Cerebellar nuclear complex (tissue), 1 donor: ENCODE results near the gene TTLL11.
A peak's percentile ranks its signal among the peaks of the same experiment; 100 is the strongest.

Source experiments
- DNase-seq, 2 experiments: peaks; one replicate each; lab custom pipeline; 2025; lab: John Stamatoyannopoulos, UW

Gene TTLL11

GRCh38 chr9:121881920-121882500 lies 211.1 kb downstream of the TTLL11 start:
- no peak for DNase-seq

- no peak for DNase-seq
Observed at GRCh38 chr9:121880343-121880898, 212.7 kb downstream of the TTLL11 start.

- no peak for DNase-seq
Observed at GRCh38 chr9:121878271-121878822, 214.8 kb downstream of the TTLL11 start.

GRCh38 chr9:121876658-121877271 lies 216.3 kb downstream of the TTLL11 start:
- no peak for DNase-seq

- no peak for DNase-seq
Observed at GRCh38 chr9:121876255-121876654, 216.9 kb downstream of the TTLL11 start.

GRCh38 chr9:121874524-121874923 lies 218.6 kb downstream of the TTLL11 start:
- DNase-seq, result no peak

- DNase-seq, result no peak
Observed at GRCh38 chr9:121871431-121872025, 221.6 kb downstream of the TTLL11 start.

- DNase-seq, result no peak
Observed at GRCh38 chr9:121870271-121870670, 222.8 kb downstream of the TTLL11 start.

- DNase-seq, result no peak
Observed at GRCh38 chr9:121868626-121869025, 224.5 kb downstream of the TTLL11 start.

GRCh38 chr9:121866927-121867326 lies 226.2 kb downstream of the TTLL11 start:
- no peak for DNase-seq

GRCh38 chr9:121865884-121866283 lies 227.2 kb downstream of the TTLL11 start:
- DNase-seq, result no peak

GRCh38 chr9:121865060-121865459 lies 228.0 kb downstream of the TTLL11 start:
- no peak for DNase-seq

- no peak for DNase-seq
Observed at GRCh38 chr9:121863955-121864354, 229.2 kb downstream of the TTLL11 start.

GRCh38 chr9:121862371-121863332 lies 230.5 kb downstream of the TTLL11 start:
- DNase-seq, result no peak

GRCh38 chr9:121861501-121862180 lies 231.5 kb downstream of the TTLL11 start:
- DNase-seq, result peak in 1 of 2 experiments; percentile 29

GRCh38 chr9:121860744-121861143 lies 232.4 kb downstream of the TTLL11 start:
- no peak for DNase-seq

- peak in 1 of 2 experiments; percentile 17 for DNase-seq
Observed at GRCh38 chr9:121860213-121860612, 232.9 kb downstream of the TTLL11 start.

- DNase-seq, result no peak
Observed at GRCh38 chr9:121859646-121860045, 233.5 kb downstream of the TTLL11 start.

GRCh38 chr9:121858788-121859187 lies 234.3 kb downstream of the TTLL11 start:
- no peak for DNase-seq

GRCh38 chr9:121857928-121858327 lies 235.2 kb downstream of the TTLL11 start:
- no peak for DNase-seq

- no peak for DNase-seq
Observed at GRCh38 chr9:121855476-121855875, 237.6 kb downstream of the TTLL11 start.
